ENCODE data around the gene DNM3.
"Not testable (repeated sequence)": the region's sequence is repeated elsewhere in the genome, so short reads cannot be mapped to it uniquely, and the experiment has no call there.

DNM3 gene

DNA sequence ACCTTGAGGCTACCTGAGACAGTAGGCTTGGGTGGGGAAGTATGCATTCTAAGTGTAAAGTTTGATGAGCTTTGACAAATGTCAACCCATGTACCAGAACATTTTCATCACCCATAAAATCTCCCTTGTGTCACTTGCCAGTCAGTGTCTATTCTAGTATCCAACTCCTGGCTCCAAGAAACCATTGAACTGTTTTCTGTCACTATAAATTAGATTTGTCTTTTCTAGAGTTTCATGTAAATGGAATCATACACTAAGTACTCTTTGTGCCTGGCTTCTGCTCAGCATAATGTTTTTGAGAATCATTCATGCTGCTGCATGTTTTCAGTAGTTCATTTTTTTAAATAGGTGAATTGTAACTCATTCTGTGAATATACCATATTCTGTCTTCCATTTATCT, 165.4 kb downstream of the DNM3 start:
- TF ChIP-seq, protein P1, sequence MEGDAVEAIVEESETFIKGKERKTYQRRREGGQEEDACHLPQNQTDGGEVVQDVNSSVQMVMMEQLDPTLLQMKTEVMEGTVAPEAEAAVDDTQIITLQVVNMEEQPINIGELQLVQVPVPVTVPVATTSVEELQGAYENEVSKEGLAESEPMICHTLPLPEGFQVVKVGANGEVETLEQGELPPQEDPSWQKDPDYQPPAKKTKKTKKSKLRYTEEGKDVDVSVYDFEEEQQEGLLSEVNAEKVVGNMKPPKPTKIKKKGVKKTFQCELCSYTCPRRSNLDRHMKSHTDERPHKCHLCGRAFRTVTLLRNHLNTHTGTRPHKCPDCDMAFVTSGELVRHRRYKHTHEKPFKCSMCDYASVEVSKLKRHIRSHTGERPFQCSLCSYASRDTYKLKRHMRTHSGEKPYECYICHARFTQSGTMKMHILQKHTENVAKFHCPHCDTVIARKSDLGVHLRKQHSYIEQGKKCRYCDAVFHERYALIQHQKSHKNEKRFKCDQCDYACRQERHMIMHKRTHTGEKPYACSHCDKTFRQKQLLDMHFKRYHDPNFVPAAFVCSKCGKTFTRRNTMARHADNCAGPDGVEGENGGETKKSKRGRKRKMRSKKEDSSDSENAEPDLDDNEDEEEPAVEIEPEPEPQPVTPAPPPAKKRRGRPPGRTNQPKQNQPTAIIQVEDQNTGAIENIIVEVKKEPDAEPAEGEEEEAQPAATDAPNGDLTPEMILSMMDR (IDR thresholded peaks at IDR 0.05; ENCODE audit: insufficient read depth, low read depth, low read length, missing control alignments) = no peak
- no peak for DNase-seq (ENCODE audit: low read depth)
- H3K4me3 ChIP-seq (ENCODE audit: low read length) = no peak overlapping the region

DNA sequence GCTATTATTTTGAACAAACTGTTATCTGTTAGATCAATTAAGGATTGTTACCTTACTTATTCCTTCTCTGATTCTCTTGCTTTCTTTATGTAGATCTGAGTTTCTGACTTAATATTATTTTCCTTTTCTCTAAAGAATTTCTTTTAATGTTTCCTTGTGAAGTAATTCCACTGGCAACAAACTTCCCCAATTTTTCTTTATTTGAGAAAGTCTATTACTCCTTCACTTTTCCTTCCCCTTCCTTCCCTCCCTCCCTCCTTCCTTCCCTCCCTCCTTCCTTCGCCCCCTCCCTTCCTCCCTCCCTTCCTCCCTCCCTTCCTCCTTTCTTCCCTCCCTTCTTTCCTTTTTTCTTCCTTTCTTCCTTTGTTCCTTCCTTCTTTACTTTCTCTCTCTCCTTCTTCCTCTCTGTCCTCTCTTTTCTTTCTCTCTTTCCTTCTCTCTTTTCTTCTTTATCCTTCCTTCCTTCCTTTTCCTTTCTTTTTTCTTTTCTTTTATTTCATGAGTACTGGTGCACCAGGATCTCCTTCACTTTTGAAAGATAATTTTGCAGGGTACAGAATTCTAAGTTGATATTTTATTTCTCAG, 177.5 kb downstream of the DNM3 start:
- no peak overlapping the region for H3K4me3 ChIP-seq (ENCODE audit: low read length)
- TF ChIP-seq, protein P1 (IDR thresholded peaks at IDR 0.05; ENCODE audit: insufficient read depth, low read depth, low read length, missing control alignments) = no peak
- DNase-seq (ENCODE audit: low read depth) = no peak

DNA sequence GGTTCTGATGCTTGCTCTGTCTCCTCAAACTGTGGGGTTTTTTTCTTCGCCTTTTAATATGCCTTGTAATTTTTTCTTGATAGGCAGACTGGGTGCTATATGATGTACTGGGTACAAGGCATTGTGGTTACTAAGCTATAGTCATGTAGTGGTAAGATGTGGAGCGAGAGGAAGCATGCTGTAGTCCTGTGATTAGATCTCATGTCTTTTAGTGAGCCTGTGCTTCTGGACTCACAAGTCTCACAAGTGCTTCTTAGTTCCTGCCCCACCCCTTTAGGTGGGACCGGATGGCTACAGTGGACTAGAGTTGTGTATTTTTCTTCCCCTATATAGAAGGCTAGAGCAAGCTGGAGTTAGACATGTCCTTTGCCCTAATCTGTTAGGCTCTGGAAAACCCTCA, 178.7 kb downstream of the DNM3 start:
- no peak overlapping the region for H3K4me3 ChIP-seq (ENCODE audit: low read length)
- TF ChIP-seq, protein P1 (IDR thresholded peaks at IDR 0.05; ENCODE audit: insufficient read depth, low read depth, low read length, missing control alignments) = no peak
- no peak for DNase-seq (ENCODE audit: low read depth)

DNA sequence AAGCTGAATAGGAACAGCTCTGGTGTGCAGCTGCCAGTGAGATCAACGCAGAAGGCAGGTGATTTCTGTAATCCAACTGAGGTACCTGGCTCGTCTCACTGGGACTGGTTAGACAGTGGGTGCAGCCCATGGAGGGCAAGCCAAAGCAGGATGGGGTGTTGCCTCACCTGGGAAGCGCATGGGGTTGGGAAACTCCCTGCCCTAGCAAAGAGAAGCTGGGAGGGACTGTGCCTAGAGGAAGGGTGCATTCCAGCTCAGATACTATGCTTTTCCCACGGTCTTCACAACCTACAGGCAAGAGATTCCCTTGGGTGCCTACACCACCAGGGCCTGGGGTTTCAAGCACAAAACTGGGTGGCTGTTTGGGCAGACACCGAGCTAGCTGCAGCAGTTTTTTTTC, 183.2 kb downstream of the DNM3 start:
- TF ChIP-seq, protein P1 (IDR thresholded peaks at IDR 0.05; ENCODE audit: insufficient read depth, low read depth, low read length, missing control alignments) = no peak
- H3K4me3 ChIP-seq (ENCODE audit: low read length) = no peak overlapping the region
- DNase-seq (ENCODE audit: low read depth) = peak; percentile 96

DNA sequence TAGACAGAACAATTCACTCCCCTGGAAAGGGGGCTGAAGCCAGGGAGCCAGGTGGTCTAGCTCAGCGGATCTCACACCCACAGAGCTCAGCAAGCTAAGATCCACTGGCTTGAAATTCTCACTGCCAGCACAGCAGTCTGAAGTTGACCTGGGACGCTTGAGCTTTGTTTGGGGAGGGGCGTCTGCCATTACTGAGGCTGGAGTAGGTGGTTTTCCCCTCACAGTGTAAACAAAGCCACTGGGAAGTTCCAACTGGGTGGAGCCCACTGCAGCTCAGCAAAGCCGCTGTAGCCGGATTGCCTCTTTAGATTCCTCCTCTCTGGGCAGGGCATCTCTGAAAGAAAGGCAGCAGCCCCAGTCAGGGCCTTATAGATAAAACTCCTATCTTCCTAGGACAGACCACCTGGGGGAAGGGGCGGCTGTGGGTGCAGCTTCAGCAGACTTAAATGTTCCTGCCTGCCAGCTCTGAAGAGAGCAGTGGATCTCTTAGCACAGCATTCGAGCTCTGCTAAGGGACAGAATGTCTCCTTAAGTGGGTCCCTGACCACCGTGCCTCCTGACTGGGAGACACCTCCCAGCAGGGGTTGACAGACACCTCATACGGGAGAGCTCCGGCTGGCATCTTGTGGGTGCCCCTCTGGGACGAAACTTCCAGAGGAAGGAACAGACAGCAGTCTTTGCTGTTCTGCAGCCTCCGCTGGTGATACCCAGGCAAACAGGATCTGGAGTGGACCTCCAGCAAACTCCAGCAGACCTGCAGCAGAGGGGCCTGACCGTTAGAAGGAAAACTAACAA, 183.8 kb downstream of the DNM3 start:
- DNase-seq (ENCODE audit: low read depth) = peak; percentile 56
- not testable (repeated sequence) for H3K4me3 ChIP-seq (ENCODE audit: low read length)

DNA sequence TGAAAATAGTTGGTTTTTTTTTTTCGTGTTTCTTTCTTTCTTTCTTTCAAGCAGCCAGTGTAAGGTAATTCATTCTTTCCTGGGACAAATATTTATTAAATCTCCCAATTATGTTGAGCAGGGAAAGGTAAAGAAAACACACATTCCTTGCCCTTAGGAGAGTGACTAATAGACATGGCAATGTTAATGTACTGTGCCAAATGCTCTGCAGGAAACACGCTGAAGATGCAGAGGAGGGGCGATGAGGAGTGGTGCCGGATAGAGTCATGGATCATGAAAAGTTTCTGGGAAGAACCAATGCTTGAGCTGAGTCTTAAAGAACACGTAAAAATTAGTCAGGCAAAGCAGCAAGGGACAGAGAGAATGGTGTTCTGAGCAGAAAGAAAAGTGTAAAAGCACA, 199.2 kb downstream of the DNM3 start:
- TF ChIP-seq, protein P1 (IDR thresholded peaks at IDR 0.05; ENCODE audit: insufficient read depth, low read depth, low read length, missing control alignments) = no peak
- peak; percentile 92 for DNase-seq (ENCODE audit: low read depth)
- H3K4me3 ChIP-seq (ENCODE audit: low read length) = no peak overlapping the region

DNA sequence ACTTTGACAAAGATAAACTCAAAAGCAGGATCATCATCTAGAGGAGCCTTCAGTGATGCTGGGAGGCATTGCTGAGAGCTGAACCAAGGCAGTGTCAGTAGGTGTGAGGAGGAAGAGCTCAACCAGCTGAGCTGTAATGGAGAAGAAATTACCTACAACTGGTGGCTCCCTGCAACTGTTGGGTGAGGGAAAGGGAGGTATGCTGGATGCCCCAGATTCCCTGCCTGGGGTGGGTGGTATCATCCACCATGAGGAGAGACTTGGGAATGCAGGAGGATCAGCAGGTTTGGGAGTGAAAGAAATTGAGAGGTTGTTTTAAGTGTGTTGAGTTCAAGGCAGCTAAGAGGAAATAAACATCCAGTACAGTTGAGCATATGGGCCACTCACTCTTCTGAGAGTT, 199.8 kb downstream of the DNM3 start:
- no peak overlapping the region for H3K4me3 ChIP-seq (ENCODE audit: low read length)
- TF ChIP-seq, protein P1 (IDR thresholded peaks at IDR 0.05; ENCODE audit: insufficient read depth, low read depth, low read length, missing control alignments) = no peak
- DNase-seq (ENCODE audit: low read depth) = peak; percentile 4

Data from epithelial cell of esophagus (primary cell).